Hippocampal formation (tissue), 2 donors: Measurements from ENCODE around the gene AKT1.
"Not testable (repeated sequence)": the region's sequence is repeated elsewhere in the genome, so short reads cannot be mapped to it uniquely, and the experiment has no call there.

Experiments
- DNase-seq, 2 donors: peaks; one replicate each; lab custom pipeline; 2025; lab: John Stamatoyannopoulos, UW

The AKT1 gene

DNA sequence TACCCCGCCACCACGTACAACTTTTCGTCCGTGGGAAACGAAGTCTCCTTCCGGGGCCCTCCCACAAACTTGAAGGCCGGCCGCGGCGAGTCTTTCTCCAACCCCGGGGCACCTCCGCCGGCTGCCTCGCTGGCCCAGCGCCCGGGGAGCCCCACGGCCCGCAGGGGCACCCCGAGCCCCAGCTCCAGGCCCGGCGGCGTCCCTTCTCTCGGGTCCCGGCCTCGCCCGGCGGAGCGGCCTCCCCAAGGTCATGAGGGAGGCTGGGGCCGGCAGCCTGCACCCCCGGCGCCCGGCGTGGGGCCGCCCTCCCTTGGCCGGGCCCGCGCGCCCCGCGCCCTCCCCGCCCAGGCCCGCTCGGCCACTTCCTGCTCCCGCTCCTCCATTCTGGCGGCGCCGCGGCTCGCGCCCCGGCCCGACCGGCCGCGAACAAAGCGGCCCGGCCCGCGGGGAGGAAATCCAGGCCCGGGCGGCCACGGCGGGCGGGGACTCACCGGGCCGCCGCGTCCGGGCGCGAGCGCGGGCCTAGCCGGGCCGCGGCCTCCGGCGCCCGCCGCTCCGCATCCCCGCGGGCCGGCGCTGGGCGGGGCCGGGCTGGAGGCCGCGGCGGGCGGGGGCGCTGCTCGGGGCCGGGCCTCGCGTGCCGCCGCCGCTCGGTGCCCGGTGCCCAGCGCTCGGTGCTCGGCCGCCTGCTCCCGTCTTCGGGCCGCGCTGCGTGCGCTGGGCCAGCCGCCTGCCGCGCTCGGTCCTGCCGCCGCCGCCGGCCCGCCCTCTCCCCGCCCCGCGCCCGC, at the start of gene AKT1:
TSS of gene AKT1 (minus strand) at position 756 of the 788 bp plus-strand sequence. CDS start 3,105 bp downstream, outside the sequence.
- DNase-seq = no peak

DNA sequence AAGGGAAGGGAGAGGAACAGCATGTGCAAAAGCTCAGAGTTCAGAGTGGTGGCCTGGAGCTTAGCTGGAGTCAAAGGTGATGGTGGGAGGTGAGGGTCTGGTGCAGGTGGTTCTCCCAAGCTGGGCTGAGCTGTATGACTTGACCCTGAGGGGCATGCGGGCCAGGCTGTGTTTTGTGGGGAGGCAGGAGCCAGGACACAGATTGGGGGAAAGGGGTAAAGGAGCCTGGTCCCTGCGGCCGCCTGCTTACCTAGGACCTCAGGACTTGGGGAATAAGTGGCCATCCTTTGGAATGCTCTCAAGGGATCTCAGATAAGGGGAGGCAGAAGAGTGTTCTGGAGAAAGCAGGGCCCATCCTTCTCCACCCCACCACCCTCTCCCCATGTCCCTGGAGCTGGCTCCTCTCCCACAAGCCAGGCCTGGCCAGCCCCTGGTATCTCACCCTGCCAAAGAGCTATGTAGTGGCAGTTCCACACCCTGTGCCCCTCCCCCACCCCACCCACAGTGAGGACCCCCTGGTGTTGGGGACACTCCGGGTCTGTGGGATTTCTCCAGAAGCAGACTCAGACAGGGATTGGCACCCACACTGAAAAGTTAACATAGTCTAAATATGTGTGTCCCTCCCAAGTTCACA, 49.6 kb upstream of the AKT1 start:
- no peak for DNase-seq

DNA sequence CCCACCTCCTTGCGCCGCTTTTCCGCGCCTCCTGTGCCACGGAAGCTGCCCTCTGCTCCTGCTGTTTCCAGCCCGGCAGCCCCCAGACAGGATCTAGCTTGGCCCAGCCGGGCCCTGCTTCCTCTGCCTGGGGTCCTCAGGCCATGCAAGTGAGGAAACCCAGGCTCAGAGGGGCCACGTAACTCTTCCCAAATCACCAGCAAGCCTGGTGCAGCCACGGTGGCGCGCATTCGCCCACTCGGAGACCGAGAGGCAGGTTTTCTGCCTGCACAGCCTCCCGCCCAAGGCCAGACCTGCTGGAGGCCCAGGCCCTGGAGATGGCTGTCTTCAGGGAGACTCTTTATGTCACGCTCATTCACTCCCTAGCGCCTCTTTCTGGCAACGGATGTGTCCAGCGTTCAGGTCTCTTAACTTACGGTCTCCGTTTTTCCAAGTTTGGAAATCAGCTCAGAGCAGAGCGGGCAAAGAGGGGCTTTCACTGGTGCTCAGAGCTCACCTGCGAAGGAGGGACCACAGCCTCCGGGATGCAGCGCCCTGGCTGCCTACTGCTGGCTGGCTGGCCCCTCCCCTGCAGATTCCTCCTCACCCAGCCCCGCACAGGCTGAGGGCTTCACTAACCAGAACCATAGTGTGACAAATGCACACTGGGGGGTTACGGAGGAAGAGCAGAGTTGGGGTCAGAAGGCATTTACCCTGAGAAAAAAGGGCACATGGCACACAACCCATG, 48.9 kb upstream of the AKT1 start:
- no peak for DNase-seq

DNA sequence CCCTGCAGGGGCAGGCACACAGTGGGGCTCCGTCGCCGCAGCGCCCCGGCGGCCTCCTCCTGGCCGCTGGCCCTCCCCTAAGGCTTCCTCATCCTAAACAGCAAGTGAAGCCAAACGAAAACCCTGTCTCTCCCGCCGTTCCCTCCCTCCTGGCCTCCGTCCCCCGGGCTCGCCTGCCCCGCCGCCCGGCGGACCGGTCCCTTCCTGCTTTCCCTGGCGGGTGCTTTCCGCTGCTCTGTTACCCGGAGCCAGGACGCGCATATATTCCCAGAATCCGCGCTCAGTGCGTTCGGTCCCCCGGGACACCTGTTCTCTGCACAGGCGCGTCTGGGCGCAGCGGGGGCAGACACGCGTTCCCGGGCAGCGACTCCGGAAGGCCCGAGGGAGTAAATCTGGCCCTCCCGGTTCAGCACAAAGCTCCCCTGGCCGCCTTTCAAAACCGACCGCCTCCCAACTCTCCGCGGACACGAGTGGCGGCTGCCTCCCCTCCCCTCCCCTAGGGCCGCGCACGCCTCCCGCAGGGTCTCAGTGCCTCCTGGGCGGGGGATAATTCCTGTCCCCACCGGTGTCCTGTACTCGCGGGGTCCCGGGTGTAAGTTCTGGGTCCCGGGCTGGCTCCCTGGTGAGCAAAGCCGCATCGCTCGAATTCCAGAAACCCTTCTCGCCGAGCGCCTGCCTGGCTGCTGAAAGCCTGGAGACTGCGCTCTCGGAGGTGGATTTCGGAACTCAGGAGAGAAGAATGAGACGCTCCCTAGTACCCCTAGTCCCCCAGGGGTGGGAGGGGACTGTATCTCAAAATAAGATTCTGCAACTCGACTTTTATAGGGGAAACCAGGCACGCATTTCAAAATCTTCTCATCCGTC, 48.1 kb upstream of the AKT1 start:
- DNase-seq = no peak

DNA sequence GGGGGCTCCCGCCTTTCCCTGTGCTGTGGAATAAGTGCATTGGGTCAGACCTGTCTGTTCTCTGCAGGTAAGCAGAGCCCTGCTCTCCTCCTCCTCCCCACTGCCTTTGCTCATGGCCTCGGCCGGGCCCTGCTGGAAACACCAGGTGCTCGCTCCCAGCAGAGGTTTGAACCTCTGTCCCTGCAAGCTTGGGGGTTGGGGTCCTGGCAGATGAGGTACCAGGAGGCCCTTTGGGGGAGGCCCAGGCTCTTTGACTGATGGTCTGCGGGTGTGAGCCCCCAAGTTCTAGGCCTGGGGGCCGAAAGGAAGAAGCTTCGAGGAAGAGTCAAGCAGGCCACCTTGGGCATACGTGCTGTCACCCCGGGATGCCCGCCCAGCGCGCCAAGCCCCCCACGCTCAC, 47.5 kb upstream of the AKT1 start:
- DNase-seq = no peak

DNA sequence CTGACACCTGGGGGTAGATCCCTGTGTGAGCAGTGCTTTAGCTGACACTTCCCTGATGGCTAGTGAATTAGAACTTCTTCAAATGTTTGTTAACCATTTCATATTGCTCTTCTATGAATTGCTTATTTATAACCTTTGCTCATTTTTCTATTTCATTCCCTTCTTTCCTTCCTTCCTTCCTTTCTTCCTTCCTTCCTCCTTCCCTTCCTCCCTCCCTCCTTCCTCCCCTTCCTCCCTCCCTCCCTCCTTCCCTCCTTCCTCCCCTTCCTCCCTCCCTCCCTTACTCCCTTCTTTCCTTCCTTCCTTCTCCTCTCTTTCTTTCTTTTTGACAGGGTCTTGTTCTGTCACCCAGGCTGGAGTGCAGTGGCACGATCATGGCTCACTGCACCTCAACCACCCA, 46.2 kb upstream of the AKT1 start:
- DNase-seq = no peak

DNA sequence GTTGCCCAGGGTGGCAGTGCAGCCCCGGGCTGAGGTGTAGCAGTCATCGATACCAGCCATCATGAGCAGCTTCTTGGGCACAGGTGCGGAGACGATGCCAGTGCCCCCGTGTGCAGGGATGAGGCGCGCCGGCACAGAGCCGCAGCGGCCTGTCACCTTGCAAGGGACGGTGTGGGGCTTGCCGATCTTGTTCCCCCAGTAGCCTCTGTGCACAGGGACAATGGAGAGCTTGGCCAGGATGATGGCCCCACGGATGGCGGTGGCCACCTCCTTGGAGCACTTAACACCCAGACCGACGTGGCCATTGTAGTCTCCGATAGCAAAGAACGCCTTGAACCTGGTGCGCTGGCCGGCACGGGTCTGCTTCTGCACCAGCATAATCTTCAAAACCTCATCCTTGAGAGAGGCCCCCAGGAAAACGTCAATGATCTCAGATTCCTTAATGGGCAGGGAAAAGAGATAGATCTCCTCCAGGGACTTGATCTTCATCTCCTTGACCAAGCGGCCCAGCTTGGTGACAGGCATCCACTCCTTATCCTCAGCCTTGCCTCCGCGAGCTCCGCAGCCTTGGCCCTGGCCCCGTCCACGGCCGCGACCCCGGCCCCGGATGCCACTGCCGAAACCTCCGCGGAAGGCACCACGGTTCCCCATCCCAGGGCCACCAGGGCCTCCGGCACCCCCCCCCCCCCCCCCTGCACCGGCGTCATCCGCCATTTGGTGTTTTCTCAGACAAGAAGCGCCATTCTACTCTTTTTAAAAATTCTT, 40.8 kb upstream of the AKT1 start:
- not testable (repeated sequence) for DNase-seq

DNA sequence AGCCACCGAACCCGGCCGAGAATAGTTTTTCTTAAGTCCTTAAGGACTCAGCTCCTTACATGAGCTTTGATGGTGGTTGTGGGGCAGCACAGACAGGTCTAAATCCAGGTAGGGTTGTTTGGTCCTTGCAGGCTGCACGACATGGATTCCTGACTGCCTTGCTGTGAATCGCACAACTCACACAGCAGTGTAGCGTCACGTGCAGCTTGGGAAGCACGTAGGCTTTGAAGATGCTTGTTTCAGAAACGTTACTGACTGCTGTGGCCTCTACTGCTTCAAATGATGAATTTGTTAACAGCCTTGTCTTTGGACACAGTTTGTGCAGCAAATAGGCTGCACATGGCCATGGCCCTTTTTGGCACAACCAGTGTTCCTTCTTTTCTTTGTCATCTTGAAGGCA, 35.2 kb upstream of the AKT1 start:
- no peak for DNase-seq

DNA sequence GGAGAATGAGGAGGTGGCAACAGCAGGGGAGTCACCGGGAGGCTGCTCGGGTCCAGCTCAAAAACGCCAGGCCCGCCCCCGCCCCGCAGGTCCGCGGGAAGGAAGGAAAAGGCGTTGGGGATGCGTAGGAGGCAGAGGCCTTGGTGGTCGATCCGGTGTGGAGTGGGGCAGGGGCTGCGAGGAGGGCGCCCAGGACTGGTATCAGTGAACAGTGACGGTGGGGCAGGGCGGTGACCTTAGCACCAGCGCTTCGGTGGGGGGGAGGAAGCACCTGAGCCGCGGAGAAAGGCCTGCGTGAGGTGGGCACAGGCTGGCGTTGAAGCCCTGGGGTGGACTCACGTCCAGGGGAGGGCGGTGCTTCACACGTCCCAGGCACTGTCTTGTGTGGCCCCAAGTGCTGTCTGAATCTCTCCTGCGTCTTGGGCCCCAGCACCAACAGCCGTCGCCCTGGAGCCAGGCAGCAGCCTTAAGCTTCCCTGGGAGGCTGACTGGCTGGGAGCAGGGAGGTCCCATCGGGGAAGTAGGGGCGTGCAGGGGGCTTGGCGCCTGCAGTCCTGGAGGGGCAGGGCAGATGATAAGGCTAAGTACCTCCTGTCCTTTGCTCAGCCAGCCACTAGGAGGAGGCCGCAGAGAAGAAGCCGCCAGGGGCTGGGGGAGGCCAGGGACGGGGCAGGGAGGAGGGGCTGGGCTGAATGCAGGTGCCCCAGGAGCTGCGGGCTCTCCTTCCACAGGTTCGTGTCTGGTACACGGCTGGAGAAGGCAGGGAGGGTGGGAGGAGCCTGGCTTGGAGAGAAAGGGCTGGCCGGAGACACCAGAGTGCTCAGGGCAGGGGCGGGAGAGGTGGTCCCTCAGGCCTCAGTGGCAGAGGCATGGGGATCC, 31.9 kb upstream of the AKT1 start:
- DNase-seq = no peak

DNA sequence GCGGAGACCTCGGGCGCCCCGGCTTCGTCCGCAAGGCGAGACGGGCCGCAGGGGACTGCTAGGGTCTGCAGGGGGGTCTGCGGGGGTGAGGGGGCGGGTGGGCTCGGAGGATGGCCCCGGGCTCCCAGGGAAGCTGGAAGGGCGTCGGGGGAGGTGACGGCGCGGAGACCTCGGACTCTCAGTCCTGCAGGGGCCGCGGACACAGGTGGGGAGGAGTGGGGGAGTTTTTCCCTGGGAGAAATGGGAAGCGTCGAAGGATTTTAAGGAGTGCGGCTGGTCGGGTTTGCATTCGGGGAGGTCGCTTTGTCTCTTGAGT, 31.3 kb upstream of the AKT1 start:
- no peak for DNase-seq

DNA sequence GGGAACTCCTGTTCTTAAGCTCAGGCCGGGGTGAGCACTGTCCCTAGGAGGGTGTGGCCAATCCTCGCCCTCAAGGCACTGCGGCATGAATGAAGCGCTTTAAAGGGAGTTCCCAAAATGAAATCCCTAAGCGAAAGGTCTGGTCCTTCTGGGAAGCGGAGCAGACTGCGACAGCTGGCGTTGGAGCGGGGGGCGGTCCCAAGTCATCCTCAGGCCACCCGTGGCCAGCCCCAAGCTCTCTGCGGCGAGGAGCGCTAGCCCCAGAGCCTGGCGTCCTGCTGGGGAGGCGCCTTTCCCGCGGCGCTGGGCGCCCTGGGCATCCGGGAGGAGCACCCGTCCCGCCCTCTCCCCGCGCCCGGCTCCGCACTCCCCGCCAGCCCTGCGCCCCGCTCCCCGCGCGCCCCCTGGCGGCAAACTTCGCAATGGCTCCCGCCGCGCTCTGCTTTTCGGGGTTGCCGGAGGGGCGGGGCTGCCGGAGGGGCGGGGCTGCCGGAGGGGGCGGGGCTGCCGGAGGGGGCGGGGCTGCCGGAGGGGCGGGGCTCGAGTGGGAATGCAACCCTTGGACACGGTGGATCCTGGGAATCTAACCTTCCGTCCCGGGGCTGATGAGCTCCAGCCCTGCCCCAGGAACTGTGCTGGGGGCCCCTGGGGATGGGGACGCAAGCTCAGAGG, 30.8 kb upstream of the AKT1 start:
- DNase-seq = peak; percentile 61 to 89

DNA sequence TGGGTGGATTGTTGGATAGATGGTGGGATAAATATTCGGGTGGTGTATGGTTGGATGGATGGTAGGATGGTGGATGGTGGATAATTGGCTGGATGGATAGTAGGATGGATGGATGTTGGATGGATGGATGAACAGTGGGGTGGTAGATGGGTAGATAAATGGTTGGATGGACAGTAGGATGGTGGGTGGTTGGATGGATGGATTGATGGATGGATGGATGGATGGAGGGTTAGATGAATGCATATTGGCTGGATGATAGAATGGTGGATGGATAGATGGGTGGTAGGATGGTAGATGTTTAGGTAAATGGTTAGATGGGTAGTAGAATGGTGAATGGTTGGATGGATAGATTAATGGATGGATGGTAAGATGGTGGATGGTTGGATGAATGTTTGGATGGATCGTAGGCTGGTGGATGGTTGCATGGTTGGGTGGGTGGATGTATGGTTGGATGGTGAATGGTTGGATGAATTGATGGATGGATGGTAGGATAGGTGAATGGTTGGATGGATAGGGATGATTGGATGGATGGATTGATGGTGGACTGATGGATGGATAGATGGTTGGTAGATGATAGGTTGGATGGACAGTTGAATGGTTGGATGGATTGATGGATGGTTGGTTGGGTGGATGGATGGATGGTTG, 28.9 kb upstream of the AKT1 start:
- no peak for DNase-seq

DNA sequence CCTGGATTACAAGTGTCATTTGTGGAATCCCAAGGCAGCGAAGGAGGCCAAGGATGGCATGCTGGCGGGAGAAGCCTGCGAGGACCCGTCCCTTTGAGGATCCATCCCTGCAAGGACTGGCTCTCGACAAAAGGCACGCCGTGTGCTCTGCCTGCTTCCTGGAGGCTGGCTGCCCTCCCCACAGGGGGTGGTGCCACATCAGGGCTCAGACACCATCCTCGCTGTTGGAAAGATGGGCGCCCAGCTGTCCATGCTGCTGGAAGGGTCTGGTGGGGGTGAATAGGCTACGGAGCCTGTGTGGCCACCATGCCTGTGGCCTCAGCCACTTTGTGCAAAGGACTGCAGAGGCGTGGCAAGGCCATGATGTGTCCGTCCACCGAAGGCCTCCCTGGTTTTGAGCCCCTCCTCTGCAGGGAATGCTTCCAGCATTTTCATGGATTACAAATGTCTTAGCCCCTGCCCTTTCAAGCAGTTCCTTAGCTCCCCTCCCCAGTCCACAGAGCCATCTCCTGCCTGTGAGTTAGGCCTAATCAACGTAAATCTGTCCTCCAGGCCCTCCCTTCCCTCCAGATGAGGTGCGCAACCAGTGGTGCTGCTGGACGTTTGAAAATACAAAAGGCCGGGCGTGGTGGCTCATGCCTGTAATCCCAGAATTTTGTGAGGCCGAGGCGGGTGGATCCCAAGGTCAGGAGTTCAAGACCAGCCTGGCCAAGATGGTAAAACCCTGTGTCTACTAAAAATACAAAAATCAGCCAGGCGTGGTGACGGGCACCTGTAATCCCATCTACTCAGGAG, 27.5 kb upstream of the AKT1 start:
- DNase-seq = no peak

DNA sequence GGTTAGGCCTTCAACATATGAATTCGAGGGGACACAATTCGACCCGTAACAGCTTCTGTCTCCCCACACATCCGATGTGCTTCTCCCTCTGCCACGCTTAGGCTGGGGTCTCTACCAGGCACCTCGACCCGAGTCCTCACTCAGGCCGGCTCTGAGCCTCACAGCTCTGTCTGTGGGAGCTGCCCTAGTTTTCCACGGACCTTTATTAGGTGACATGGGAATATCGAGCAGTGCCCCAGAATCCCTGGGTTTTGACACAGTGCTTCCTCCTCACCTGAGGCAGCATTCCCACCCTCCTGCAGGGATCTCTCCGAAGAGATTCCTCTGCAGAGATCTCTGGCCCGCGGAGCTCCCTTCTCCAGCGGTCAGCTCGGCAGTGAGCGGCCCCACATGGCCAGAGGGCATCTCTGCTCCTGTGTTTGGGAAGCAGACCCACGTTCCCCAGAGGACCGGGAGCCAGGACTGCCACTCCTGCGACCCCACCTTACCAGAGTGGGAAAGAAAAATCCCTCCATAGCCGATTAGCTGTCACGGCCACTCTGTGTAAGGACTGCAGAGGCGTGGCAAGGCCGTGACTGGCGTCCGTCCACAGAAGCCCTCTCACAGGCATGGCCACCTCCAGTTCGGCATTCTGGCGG, 26.5 kb upstream of the AKT1 start:
- no peak for DNase-seq

DNA sequence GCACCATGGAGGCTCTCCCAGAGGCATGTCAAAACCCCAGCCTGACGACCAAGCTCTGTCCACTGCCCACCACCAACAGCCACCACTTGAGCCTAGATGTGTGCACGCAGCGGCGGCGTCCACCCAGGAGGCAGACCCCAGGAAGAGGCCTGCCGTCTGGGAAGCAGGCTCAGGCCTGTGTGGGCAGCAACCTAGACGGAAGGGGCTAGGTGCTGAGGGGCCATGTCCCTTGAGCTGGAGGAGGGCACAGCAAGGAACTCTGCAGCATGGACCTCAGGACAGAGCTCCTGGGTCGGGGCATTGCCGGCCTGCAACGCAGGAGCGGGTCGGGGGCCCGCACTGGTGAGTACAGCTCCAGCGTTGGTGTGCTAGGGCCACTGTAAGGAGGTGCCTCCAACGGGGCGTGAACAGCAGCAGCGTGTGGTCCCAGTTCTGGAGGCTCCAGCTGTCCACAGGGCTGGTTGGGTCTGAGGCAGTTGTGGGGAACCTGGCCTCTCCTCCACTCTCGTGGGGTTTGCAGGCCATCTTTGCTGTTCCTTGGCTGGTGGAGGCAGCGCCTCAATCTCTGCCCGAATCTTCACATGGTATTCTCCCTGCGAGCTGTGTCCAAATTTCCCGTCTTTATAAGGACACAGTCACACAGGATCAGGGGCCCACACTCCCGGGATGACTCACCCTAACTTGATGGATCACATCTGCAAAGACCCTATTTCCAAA, 25.8 kb upstream of the AKT1 start:
- no peak for DNase-seq

DNA sequence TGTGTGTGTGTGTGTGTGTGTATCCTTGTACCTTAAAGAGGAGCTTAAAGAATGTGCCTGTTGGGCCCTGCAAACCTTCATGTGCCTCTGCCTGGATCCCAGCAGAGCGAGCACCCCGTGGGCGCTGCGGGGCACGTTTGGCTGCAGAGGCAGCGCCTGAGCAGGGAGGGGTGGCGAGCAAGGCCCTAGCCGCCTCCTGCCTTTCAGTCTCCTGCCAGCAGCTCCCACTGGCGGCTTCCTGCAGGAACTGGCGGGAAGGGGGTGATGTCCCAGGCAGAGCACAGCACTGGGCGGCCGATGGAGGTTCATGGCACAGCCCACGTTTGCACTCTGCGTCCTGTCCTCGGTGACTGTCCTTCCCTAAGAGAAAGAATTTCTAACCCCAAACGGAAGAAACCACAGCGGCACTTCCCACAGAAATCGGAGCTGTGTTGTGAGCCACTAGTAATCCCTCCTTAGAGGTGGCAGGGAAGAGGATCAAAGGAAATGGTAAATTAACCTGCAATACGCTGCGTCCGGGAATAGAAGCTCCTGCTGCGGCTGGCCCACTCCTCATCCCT, 25.2 kb upstream of the AKT1 start:
- DNase-seq = peak in 1 of 2 donors; percentile 14

DNA sequence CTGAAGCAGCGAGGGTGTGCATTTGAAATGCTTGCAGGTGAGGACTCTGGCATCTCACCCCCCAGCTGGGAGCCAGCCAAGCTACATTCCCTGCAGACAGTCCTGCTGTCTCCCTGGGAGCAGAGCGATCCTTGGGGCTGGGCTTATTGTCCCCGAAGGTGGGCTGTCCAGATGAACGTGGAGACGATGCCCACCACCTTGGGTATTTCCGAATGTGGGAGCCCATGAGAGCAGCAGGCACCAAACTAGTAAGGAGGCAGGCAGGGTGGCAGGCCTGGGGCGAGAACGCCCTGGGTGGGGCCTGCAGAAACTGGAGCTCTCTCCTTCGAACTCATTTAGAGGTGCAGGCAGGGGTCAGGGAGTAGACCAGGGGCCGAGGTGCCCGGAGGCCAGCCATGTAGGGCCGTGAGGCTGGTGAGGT, 23.8 kb upstream of the AKT1 start:
- DNase-seq = no peak
